ENCODE results near the gene BABAM2. TPM values are rescaled to one million over a fixed set of nuclear protein-coding genes. Genes with fewer than 3 reads are reported as not detected.

Gene BABAM2
- total RNA-seq, 2 experiments from 2014 or later: 41.8 to 47.2 TPM

DNA sequence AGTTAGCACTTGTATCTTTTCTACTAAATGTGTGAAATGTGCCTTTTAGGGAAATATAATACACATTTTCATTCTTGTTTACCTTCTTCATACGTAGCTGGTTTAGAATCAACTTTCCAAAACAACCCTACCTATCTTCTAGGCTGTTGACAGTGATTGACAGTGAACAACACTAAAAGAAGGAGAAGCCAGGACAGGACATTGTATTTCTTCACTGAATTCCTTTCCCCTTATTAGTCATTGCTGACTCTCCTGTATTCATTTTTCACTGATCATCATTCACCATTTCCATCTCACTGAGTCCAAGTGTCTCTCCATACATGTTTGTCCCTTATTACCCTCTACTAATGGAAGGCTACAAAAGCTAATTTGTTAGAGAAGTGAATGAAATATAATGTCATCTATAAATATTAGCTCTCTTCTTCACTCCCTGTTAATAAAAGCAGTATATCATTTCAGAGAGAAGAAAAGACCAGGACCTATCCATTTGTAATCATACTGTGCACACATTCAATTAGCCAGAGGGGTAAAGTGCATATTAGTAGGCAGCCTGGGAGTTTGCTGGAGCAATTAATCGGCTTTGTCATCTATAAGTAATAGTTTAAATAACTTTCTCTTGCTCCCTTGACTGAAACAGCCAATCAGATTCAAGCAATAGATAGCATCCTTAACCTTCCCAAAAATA, 309.6 kb downstream of the BABAM2 start:
- Mint-ChIP-seq H3K27ac (no peak overlapping the region), H3K36me3 (ENCODE audit: low read depth) (peaks cover 5% of the 10 kb centered on the region), H3K4me3 (no peak overlapping the region), H3K9me3 (no peaks in the 10 kb centered on the region), H3K4me1 (ENCODE audit: low read depth) (no peaks in the 10 kb centered on the region), H3K27me3 (ENCODE audit: low read depth) (no peaks in the 10 kb centered on the region)
- CTCF ChIA-PET: interaction anchor here (0.7 kb wide), 1 partner anchor 495 kb away, joined by 3 read pairs; no protein-coding TSS in a partner anchor
- intact Hi-C loops (cut with micrococcal nuclease): no loop called here
- no peak for DNase-seq

DNA sequence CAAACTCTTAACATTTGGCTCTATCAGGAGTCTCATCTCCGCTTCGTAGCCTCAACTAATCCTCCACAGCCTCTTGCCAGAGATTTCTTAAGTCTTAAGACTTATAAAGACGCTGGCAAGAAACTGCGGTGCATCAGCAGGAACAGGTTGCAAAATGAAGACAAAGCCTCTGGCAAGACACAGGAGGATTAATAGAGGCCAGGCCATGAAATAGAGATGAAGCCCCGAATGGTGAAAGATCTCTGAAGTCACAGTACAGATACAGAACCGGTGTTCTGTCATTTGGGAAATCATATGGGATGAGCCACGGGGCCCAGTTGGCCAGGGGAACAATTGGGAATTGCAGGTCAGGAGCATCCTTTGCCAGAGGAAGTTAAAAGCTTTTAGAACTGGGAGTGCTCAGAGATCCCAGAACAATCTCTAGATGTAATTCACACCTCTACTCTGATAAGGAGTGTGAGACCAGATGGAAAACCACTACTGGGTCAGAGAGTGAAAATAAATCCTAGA, 311.2 kb downstream of the BABAM2 start:
- Mint-ChIP-seq H3K4me1 (ENCODE audit: low read depth) (no peaks in the 10 kb centered on the region), H3K36me3 (ENCODE audit: low read depth) (peaks cover 5% of the 10 kb centered on the region), H3K27me3 (ENCODE audit: low read depth) (no peaks in the 10 kb centered on the region), H3K9me3 (no peaks in the 10 kb centered on the region), H3K4me3 (no peak overlapping the region), H3K27ac (no peak overlapping the region)
- intact Hi-C loops (cut with micrococcal nuclease): no loop called here
- CTCF ChIA-PET: interaction anchor here (0.6 kb wide), 1 partner anchor 58 kb away, joined by 4 read pairs; no protein-coding TSS in a partner anchor
- no peak for DNase-seq

DNA sequence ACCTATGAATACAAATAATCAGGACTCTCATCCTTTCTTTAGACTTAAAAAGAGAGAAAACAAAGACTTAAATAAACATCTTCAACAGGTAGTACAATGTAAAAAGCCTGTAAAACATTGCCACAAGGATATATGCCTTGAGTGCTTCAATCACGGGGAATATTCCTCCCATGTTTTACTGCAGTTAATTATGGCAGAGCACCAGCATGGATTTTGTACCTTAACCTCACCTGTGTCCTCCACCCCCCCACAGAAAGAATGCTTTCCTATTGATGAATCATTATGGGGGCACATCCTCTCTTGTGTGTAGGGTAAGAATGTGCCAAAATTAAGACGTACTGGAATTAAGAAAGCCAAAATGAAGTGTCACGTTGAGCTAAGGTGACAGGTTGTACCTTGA, 312.2 kb downstream of the BABAM2 start:
- no peaks in the 10 kb centered on the region for H3K9me3 Mint-ChIP-seq
- no peak overlapping the region for H3K27ac Mint-ChIP-seq

DNA sequence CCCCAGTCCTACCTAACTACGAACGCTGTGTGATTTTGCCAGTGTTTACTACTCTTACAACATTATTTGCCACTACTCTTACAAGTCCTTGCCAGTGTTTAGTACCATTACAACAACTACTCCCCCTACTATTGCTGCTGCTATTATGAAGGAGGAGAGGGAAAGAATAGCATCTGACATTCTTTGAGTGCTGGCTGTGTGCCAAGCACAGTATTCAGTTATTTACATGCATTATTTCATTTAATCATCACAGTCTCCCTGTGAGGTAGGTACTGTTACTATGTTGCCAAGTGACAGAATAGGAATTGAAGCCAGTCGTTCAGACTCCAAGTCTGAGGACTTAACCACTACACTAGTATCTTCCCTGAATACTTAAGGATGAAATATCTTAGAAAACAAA, 316.2 kb downstream of the BABAM2 start:
- H3K9me3 Mint-ChIP-seq: no peaks in the 10 kb centered on the region
- H3K27ac Mint-ChIP-seq: no peak overlapping the region
- no peaks in the 10 kb centered on the region for H3K4me1 Mint-ChIP-seq (ENCODE audit: low read depth)
- no peaks in the 10 kb centered on the region for H3K27me3 Mint-ChIP-seq (ENCODE audit: low read depth)
- H3K4me3 Mint-ChIP-seq: no peak overlapping the region
- no peak for DNase-seq
- H3K36me3 Mint-ChIP-seq (ENCODE audit: low read depth): peaks cover 5% of the 10 kb centered on the region
- intact Hi-C loops (cut with micrococcal nuclease): no loop called here
- CTCF ChIA-PET: no interaction called here

More for the DNA sequence above, 312.2 kb downstream of the BABAM2 start:
- intact Hi-C loops (cut with micrococcal nuclease): no loop called here
- Mint-ChIP-seq H3K27me3 (ENCODE audit: low read depth) (no peaks in the 10 kb centered on the region), H3K4me3 (no peak overlapping the region), H3K36me3 (ENCODE audit: low read depth) (peaks cover 5% of the 10 kb centered on the region), H3K4me1 (ENCODE audit: low read depth) (no peaks in the 10 kb centered on the region)
- no peak for DNase-seq
- CTCF ChIA-PET: no interaction called here

DNA sequence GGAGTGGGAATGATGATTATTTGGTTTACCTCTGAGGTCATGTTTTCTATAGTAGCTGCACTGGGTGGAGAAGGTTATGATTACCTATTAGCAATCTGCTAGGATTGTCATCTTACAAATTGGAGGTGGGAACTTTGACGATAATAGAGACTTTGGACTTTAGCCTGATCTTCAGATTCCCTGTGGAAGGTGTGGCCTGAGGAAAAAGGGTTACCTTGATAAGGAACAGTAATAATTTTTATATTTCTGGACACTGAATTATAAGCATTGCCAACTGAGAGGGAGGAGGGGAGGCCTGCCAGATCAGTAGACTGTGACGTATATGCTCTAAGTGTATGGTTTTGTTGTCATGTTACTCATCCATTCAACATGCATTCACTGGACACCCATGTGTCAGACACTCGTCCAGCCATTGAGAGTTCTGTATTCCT, 318.7 kb downstream of the BABAM2 start:
- intact Hi-C loops (cut with micrococcal nuclease): no loop called here
- H3K27me3 Mint-ChIP-seq (ENCODE audit: low read depth): no peaks in the 10 kb centered on the region

DNA sequence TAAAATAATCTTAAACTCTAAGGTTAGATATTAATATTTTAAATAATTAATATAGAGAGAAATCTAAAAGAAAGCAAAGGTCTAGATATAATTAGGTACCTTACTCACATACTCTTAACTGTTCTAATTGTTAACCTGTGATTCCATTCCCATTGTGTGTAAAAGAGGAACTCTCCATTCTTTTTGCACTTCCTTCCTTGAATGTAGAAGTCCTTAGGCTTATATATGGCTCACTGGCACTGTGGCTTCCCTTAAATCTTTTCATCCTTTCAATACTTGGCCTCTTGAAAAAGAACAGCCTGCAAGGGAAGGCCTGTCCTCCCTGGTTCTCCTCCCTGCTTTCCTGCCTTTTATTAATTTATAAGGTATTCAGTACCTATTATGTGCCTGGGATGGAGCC, 319.3 kb downstream of the BABAM2 start:
- CTCF ChIA-PET: no interaction called here
- no peak for DNase-seq
- H3K4me3 Mint-ChIP-seq: no peak overlapping the region
- no peaks in the 10 kb centered on the region for H3K36me3 Mint-ChIP-seq (ENCODE audit: low read depth)
- no peak overlapping the region for H3K27ac Mint-ChIP-seq
- intact Hi-C loops (cut with micrococcal nuclease): no loop called here
- H3K4me1 Mint-ChIP-seq (ENCODE audit: low read depth): no peaks in the 10 kb centered on the region
- no peaks in the 10 kb centered on the region for H3K27me3 Mint-ChIP-seq (ENCODE audit: low read depth)
- H3K9me3 Mint-ChIP-seq: no peaks in the 10 kb centered on the region

More for the DNA sequence above, 318.7 kb downstream of the BABAM2 start:
- Mint-ChIP-seq H3K9me3 (no peaks in the 10 kb centered on the region), H3K27ac (no peak overlapping the region), H3K4me3 (no peak overlapping the region), H3K4me1 (ENCODE audit: low read depth) (no peaks in the 10 kb centered on the region), H3K36me3 (ENCODE audit: low read depth) (peaks cover under 1% of the 10 kb centered on the region)
- CTCF ChIA-PET: no interaction called here
- DNase-seq: no peak

DNA sequence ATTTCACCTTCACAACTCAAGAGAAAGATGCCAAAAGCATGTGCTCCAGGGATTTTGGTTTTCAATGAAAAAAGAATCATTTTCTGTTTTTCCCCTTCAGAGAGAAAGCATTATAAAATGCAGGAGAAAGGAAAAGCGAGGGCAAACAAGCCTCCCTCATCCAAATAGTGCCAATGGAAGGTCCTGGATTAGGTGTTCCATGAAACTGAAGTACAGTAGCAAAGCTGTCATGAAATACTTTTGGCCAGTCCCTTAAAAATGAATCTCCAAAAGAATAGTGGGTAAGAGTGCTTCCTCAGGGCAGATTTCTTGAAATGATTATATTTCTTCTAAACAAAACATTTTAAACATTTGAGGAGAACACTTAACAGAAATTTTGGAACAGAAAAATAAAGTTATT, 320.0 kb downstream of the BABAM2 start:
- CTCF ChIA-PET: no interaction called here
- intact Hi-C loops (cut with micrococcal nuclease): no loop called here

DNA sequence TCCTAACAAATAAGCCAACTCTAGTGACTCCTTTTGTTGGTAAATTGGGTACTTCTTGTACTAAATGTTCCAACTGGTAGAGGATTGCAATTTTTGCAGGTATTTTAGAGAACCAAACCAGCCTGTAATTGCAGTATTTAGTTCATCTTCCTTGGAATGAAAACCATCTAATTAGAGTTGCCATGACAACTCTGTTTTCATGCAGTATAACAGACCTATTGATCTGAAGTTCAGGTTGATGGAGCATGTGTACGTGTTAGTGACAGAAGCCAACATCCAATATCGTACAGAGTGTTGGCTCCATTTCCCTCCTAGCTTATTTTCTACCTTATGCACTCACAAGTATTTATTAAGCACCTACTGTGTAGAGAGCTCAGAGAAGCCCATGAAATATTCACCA, 325.8 kb downstream of the BABAM2 start:
- intact Hi-C loops (cut with micrococcal nuclease): no loop called here

More for the DNA sequence above, 320.0 kb downstream of the BABAM2 start:
- Mint-ChIP-seq H3K27ac (no peak overlapping the region), H3K27me3 (ENCODE audit: low read depth) (no peaks in the 10 kb centered on the region), H3K4me3 (no peak overlapping the region), H3K4me1 (ENCODE audit: low read depth) (no peaks in the 10 kb centered on the region), H3K9me3 (no peaks in the 10 kb centered on the region), H3K36me3 (ENCODE audit: low read depth) (no peaks in the 10 kb centered on the region)
- DNase-seq: no peak

DNA sequence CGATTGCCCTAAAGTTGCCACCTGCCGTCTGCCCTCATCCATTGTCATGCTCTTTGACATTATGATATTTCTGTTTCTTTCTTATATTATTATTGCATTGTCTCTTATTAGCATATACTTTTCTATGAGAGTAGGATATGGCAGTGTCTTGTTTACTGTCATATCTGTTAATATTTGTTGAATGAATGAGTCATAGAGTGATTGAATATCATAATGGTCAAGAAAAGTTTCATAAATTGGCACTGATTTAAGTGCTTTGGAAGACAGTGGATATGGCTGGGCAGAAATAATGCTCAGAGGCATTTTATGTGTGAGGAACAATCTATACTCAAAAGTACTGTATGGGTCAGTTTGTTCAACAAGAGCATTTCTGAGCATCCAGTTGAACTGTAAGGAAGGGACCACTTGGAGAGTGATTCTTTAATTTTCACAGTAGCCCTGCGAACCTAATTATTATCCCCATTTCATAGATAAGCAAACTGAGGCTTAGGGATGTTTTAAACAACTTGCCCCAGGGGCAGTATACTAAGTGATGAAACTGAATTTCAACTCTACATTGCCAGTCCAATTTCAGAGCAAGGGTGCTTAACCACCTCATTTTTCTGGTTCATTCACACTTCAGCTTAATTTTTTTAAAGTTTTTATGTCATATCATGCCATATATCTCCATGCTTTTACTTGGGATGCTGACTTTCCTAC, 326.7 kb downstream of the BABAM2 start:
- intact Hi-C loops (cut with micrococcal nuclease): no loop called here
- CTCF ChIA-PET: no interaction called here
- peaks cover 5% of the 10 kb centered on the region for H3K4me1 Mint-ChIP-seq (ENCODE audit: low read depth)
- no peak overlapping the region for H3K27ac Mint-ChIP-seq
- no peaks in the 10 kb centered on the region for H3K9me3 Mint-ChIP-seq
- no peak overlapping the region for H3K4me3 Mint-ChIP-seq
- no peak for DNase-seq
- H3K36me3 Mint-ChIP-seq (ENCODE audit: low read depth): peaks cover 1% of the 10 kb centered on the region
- no peaks in the 10 kb centered on the region for H3K27me3 Mint-ChIP-seq (ENCODE audit: low read depth)

More for the DNA sequence above, 325.8 kb downstream of the BABAM2 start:
- H3K9me3 Mint-ChIP-seq: no peaks in the 10 kb centered on the region
- H3K27me3 Mint-ChIP-seq (ENCODE audit: low read depth): no peaks in the 10 kb centered on the region
- H3K4me3 Mint-ChIP-seq: no peak overlapping the region
- CTCF ChIA-PET: no interaction called here
- H3K4me1 Mint-ChIP-seq (ENCODE audit: low read depth): peaks cover 5% of the 10 kb centered on the region
- H3K27ac Mint-ChIP-seq: no peak overlapping the region
- DNase-seq: no peak
- peaks cover 1% of the 10 kb centered on the region for H3K36me3 Mint-ChIP-seq (ENCODE audit: low read depth)

DNA sequence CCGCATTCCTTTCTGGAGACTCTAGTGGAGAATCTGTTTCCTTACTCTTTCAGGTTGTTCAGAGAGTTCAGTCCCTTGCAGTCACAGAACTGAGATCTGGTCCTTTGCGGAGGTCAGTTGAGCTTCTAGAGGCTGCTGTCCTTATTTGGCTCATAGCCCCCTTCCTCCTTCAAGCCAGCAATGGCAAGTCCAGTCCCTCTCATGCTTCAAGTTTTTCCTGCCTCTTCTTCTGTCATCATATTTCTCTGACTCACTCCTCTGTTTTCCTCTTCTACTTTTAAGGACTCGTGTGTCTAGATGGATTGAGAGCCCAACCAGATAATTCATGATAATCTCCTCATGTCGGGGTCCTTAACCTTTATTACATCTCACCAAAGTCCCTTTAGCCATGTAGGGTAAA, 328.6 kb downstream of the BABAM2 start:
- intact Hi-C loops (cut with micrococcal nuclease): no loop called here
- peaks cover 1% of the 10 kb centered on the region for H3K36me3 Mint-ChIP-seq (ENCODE audit: low read depth)
- peaks cover 5% of the 10 kb centered on the region for H3K4me1 Mint-ChIP-seq (ENCODE audit: low read depth)
- CTCF ChIA-PET: no interaction called here
- DNase-seq: no peak
- H3K4me3 Mint-ChIP-seq: no peak overlapping the region
- H3K27ac Mint-ChIP-seq: no peak overlapping the region
- no peaks in the 10 kb centered on the region for H3K9me3 Mint-ChIP-seq
- H3K27me3 Mint-ChIP-seq (ENCODE audit: low read depth): no peaks in the 10 kb centered on the region

DNA sequence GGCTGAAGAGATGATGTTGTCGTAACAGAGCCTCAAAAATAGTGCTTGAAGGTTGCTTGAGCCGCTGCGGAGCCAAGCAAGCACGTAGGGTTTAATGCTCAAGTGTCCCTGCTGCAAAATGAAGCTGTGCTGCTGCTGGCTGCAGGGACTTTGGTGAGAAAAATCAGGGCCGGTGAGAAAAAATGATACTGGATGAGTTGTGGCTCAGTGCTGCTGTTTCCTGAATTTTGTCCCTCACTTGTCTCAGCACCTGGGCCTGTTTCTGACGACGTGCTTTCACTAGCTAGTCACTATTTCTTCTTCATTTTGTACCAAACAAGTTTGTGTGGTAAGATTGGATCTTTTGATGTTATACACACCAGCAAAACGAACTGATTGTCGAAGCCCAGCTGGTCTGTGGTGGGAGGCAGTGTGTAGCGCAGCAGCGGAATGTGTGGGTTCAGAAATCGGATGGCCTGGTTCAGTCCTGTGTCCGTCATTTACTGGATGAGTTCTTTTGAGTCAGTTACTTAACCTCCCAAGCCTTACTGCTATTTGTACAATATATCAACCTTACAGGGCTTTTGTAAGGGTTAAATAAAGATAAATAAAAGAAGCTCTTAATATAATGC, 329.3 kb downstream of the BABAM2 start:
- CTCF ChIA-PET: interaction anchor here (0.6 to 0.7 kb wide), 2 partner anchors 267 to 447 kb away, joined by 3 to 4 read pairs; no protein-coding TSS in a partner anchor
- peaks cover 1% of the 10 kb centered on the region for H3K36me3 Mint-ChIP-seq (ENCODE audit: low read depth)
- DNase-seq: peak; percentile 28
- H3K4me1 Mint-ChIP-seq (ENCODE audit: low read depth): peaks cover 5% of the 10 kb centered on the region
- H3K4me3 Mint-ChIP-seq: no peak overlapping the region
- no peaks in the 10 kb centered on the region for H3K27me3 Mint-ChIP-seq (ENCODE audit: low read depth)
- H3K27ac Mint-ChIP-seq: no peak overlapping the region
- intact Hi-C loops (cut with micrococcal nuclease): no loop called here
- H3K9me3 Mint-ChIP-seq: no peaks in the 10 kb centered on the region

DNA sequence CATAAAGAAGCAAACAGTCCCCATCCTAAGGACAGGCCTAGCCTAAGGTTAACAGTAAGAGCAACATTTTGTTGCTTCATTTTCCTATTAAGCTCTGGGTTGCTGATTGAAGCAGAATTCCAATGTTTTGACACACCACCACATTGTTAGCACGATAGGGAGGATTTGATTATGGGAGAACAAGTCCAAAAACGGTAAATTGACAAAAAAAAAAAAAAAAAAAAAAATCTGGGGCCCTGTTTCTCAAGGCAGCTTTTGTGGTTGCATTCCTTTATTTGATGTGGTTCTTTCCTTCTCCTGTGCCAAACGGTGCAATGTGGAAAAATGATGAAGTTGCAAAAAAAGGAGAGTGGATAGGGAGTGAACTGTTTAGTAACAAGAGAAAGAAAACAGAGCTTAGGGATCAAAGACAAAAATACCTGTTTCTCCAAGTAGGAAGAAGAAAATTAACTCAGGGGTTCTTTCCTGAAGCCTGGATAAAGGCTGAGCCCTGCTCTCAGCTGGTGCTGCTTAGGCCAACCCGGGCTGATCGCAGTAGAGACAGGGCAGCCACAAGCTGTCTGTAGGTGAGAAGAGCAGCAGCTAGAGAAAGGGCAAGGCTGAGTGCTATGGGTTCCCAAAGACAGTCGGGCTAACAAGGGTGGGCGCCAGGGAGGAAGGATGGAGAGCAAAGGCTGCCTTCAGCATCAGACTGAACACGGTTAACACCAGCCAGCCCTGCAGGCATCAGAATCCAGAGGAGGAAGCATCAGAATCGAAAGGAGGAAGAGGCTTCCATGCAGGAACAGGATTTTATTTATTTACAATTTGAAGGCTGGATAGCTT, 334.3 kb downstream of the BABAM2 start:
- H3K27ac Mint-ChIP-seq: no peak overlapping the region
- peaks cover 8% of the 10 kb centered on the region for H3K4me1 Mint-ChIP-seq (ENCODE audit: low read depth)
- H3K36me3 Mint-ChIP-seq (ENCODE audit: low read depth): no peaks in the 10 kb centered on the region
- no peak overlapping the region for H3K4me3 Mint-ChIP-seq
- intact Hi-C loops (cut with micrococcal nuclease): no loop called here
- CTCF ChIA-PET: interaction anchor here (1.0 kb wide), 1 partner anchor 19 kb away, joined by 3 read pairs; no protein-coding TSS in a partner anchor
- no peaks in the 10 kb centered on the region for H3K27me3 Mint-ChIP-seq (ENCODE audit: low read depth)
- no peaks in the 10 kb centered on the region for H3K9me3 Mint-ChIP-seq
- DNase-seq: no peak
